SK-N-SH treated with all-trans-retinoic acid at 6 μM for 48 hours (cell line): ENCODE results near the gene SRRM5.

ENCODE experiments used
- ARNTL ChIP-seq: fragments of 450-650 bp; formaldehyde crosslinking; IDR thresholded peaks from 2 replicates; pipeline ENCODE4 v1.5.0; 2020; ENCODE audit warnings: low read depth, mild to moderate bottlenecking, moderate library complexity, borderline replicate concordance
- ISL1 ChIP-seq: fragments of 250-450 bp; sonication (Bioruptor Pico); IDR thresholded peaks from 2 replicates; pipeline ENCODE4 v2.1.2; 2022; ENCODE audit warnings: mild to moderate bottlenecking, moderate library complexity
- TCF4 ChIP-seq: fragments of 250-450 bp; sonication (Bioruptor Pico); IDR thresholded peaks from 2 replicates; pipeline ENCODE4 v1.8.0; 2021; ENCODE audit warnings: mild to moderate bottlenecking, moderate library complexity, borderline replicate concordance
- TF ChIP-seq, protein P1 (sequence below): fragments of 250-450 bp; sonication (Bioruptor Pico); IDR thresholded peaks from 2 replicates; pipeline ENCODE4 v1.8.0; 2020; ENCODE audit warnings: mild to moderate bottlenecking, moderate library complexity, borderline replicate concordance

DNA sequence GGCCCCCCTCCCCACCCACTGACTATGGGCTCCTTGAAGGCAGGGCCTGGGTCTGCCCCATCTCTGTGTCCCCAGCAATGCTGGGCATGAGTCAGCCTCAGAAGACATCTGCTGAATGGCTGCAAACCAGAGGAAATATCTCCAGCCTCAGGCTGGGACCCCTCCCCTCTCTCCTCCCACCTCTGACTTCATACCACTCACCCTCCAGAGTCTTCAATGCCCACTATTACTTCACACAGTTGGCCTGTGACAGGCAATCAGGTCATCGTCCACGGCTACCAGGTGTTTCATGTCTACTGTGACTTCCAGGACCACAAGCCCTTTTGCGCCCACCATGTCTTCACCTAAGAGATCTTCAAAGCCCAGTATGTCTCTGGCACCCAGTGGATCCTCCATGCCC, at the start of gene SRRM5:
- TF ChIP-seq ISL1 (CRISPR knock-in tag) (no peak), TCF4 (CRISPR knock-in tag) (no peak), ARNTL (CRISPR knock-in tag) (no peak)
- TF ChIP-seq, protein P1, sequence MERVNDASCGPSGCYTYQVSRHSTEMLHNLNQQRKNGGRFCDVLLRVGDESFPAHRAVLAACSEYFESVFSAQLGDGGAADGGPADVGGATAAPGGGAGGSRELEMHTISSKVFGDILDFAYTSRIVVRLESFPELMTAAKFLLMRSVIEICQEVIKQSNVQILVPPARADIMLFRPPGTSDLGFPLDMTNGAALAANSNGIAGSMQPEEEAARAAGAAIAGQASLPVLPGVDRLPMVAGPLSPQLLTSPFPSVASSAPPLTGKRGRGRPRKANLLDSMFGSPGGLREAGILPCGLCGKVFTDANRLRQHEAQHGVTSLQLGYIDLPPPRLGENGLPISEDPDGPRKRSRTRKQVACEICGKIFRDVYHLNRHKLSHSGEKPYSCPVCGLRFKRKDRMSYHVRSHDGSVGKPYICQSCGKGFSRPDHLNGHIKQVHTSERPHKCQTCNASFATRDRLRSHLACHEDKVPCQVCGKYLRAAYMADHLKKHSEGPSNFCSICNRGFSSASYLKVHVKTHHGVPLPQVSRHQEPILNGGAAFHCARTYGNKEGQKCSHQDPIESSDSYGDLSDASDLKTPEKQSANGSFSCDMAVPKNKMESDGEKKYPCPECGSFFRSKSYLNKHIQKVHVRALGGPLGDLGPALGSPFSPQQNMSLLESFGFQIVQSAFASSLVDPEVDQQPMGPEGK (CRISPR knock-in tag) = no peak
